Measurements from ENCODE around the gene PAH. TPM values are rescaled to one million over a fixed set of nuclear protein-coding genes. Genes with fewer than 3 reads are reported as not detected.

The PAH gene
- total and polyA plus RNA-seq, 10 of the 15 experiments (the other 5 are each of a cell fraction or from before 2014, with no cell fraction given), result 0.20 to 4.8 (median 0.55) TPM; not detected in 1

GRCh38 chr12:102910137-102910536, 6.9 kb downstream of the PAH start:
- ChIA-PET CTCF (interaction anchor here (0.6 to 0.9 kb wide), 2 partner anchors 26 to 52 kb away, joined by 3 to 4 read pairs; no protein-coding TSS in a partner anchor), POLR2A (no interaction called here), SMC1A (ENCODE audit: uncharacterized antibody, unreplicated experiment) (interaction anchor here (0.6 to 3.3 kb wide), 3 partner anchors 8 to 644 kb away, joined by 4 to 34 read pairs (median 5); no protein-coding TSS in a partner anchor), RAD21 (ENCODE audit: unreplicated experiment) (no interaction called here)
- no peak for DNase-seq (ENCODE audit: low read depth, low spot score)
- no peak overlapping the region for H3K27ac ChIP-seq (ENCODE audit: control insufficient read depth, insufficient read depth)
- TF ChIP-seq ASH2L (IDR thresholded peaks at IDR 0.05; ENCODE audit: borderline replicate concordance, low read depth), result no peak
- no TSS peak for BruUV-seq (replicated peaks)
- in situ Hi-C loops (cut with MboI), result no loop called here
- H3K4me3 ChIP-seq, result no peak overlapping the region
- H4K20me1 ChIP-seq (ENCODE audit: control insufficient read depth, insufficient read depth), result no peaks in the 10 kb centered on the region
- intact Hi-C loops (cut with micrococcal nuclease; ENCODE audit: unreplicated experiment), result no loop called here
- H3K79me2 ChIP-seq (ENCODE audit: control insufficient read depth, insufficient read depth, low read length), result no peaks in the 10 kb centered on the region
- ATAC-seq, result no peak
- H3K9me3 ChIP-seq (replicated peaks; ENCODE audit: control insufficient read depth, insufficient read depth, low read length), result no peaks in the 10 kb centered on the region
- H3K4me2 ChIP-seq (ENCODE audit: control insufficient read depth, insufficient read depth), result no peak overlapping the region
- no peaks in the 10 kb centered on the region for H3K27me3 ChIP-seq (replicated peaks in 1 of 2; ENCODE audit: control insufficient read depth in 2 of 2, insufficient read depth in 2 of 2, low read length in 1 of 2)
- no peak for FAIRE-seq
- no peaks in the 10 kb centered on the region for H3K4me1 ChIP-seq (ENCODE audit: control insufficient read depth, insufficient read depth, low read length)
- no peak overlapping the region for H3K9ac ChIP-seq (ENCODE audit: control insufficient read depth, insufficient read depth, low read length)
- no peaks in the 10 kb centered on the region for H3K36me3 ChIP-seq (ENCODE audit: control insufficient read depth in 2 of 2, insufficient read depth in 2 of 2, low read length in 1 of 2)
- 60% methylated on average over 4 of the region's 7 CpGs for WGBS (ENCODE audit: insufficient coverage, insufficient replicate concordance, low lambda C conversion rate, missing lambda C conversion rate)
- no peak overlapping the region for H2AFZ ChIP-seq (ENCODE audit: control insufficient read depth, low read depth, low read length)

- Histone ChIP-seq H3K27me3 (replicated peaks in 1 of 2; ENCODE audit: control insufficient read depth in 2 of 2, insufficient read depth in 2 of 2, low read length in 1 of 2) (no peaks in the 10 kb centered on the region), H4K20me1 (ENCODE audit: control insufficient read depth, insufficient read depth) (no peaks in the 10 kb centered on the region), H3K79me2 (ENCODE audit: control insufficient read depth, insufficient read depth, low read length) (no peaks in the 10 kb centered on the region), H3K4me3 (no peak overlapping the region), H3K9me3 (replicated peaks; ENCODE audit: control insufficient read depth, insufficient read depth, low read length) (no peaks in the 10 kb centered on the region), H3K36me3 (ENCODE audit: control insufficient read depth in 2 of 2, insufficient read depth in 2 of 2, low read length in 1 of 2) (no peaks in the 10 kb centered on the region), H3K4me1 (ENCODE audit: control insufficient read depth, insufficient read depth, low read length) (no peaks in the 10 kb centered on the region), H3K27ac (ENCODE audit: control insufficient read depth, insufficient read depth) (no peak overlapping the region), H2AFZ (ENCODE audit: control insufficient read depth, low read depth, low read length) (no peak overlapping the region), H3K4me2 (ENCODE audit: control insufficient read depth, insufficient read depth) (no peak overlapping the region), H3K9ac (ENCODE audit: control insufficient read depth, insufficient read depth, low read length) (no peak overlapping the region)
- RAD21 ChIA-PET (ENCODE audit: unreplicated experiment), result no interaction called here
- SMC1A ChIA-PET (ENCODE audit: uncharacterized antibody, unreplicated experiment), result no interaction called here
- no peak for FAIRE-seq
- ATAC-seq, result no peak
- CTCF ChIA-PET, result interaction anchor here (1.3 to 2.7 kb wide), 2 partner anchors 24 to 32 kb away, joined by 3 to 10 read pairs; no protein-coding TSS in a partner anchor
- no peak for DNase-seq (ENCODE audit: low read depth, low spot score)
- intact Hi-C loops (cut with micrococcal nuclease; ENCODE audit: unreplicated experiment) (no loop called here), in situ Hi-C loops (cut with MboI) (no loop called here)
- no TSS peak for BruUV-seq (replicated peaks)
- WGBS (ENCODE audit: insufficient coverage, insufficient replicate concordance, low lambda C conversion rate, missing lambda C conversion rate), result 38% methylated on average over 4 of the region's 4 CpGs
- TF ChIP-seq SMARCA5 (IDR thresholded peaks at IDR 0.05), result no peak
- TF ChIP-seq ESRRA (IDR thresholded peaks at IDR 0.05; ENCODE audit: low read length), result no peak
- no peak for TF ChIP-seq RB1 (IDR thresholded peaks at IDR 0.05; ENCODE audit: borderline replicate concordance)
- TF ChIP-seq MYC (IDR thresholded peaks at IDR 0.05; ENCODE audit: insufficient read depth, insufficient read length, insufficient replicate concordance, low read length, severe bottlenecking), result no peak
- no peak for TF ChIP-seq MYB (IDR thresholded peaks at IDR 0.05; ENCODE audit: borderline replicate concordance, low read depth, low read length)
- TF ChIP-seq BCLAF1 (IDR thresholded peaks at IDR 0.05), result no peak
- no peak for TF ChIP-seq ATF7 (IDR thresholded peaks at IDR 0.05; ENCODE audit: low read depth)
- TF ChIP-seq NRF1 (conservative IDR thresholded peaks at IDR 0.05; ENCODE audit: low read depth, low read length), result no peak
- no peak for TF ChIP-seq SMAD1 (IDR thresholded peaks at IDR 0.05; ENCODE audit: low read depth, partially characterized antibody)
- TF ChIP-seq EED (IDR thresholded peaks at IDR 0.05; ENCODE audit: low read depth), result no peak
- TF ChIP-seq HDAC6 (IDR thresholded peaks at IDR 0.05; ENCODE audit: unreplicated experiment), result no peak
- TF ChIP-seq HCFC1 (IDR thresholded peaks at IDR 0.05; ENCODE audit: low read length), result no peak
- no peak for TF ChIP-seq SREBF2 (IDR thresholded peaks at IDR 0.05; ENCODE audit: low read length)
- TF ChIP-seq NFXL1 (IDR thresholded peaks at IDR 0.05; ENCODE audit: borderline replicate concordance), result no peak
- TF ChIP-seq CHD4 (IDR thresholded peaks at IDR 0.05), result no peak
- TF ChIP-seq DPF2 (IDR thresholded peaks at IDR 0.05), result no peak
- POLR2A ChIA-PET, result no interaction called here
These were observed 9.1 kb downstream of the PAH start for GRCh38 chr12:102907918-102908317.

All from GM12878 (cell line).